ENCODE data around the gene LRRC51.

LRRC51 gene

GRCh38 chr11:72102946-72103753, 22.5 kb downstream of the LRRC51 start, which contains the start of gene LAMTOR1:
LAMTOR1 (minus strand) TSS chr11:72103297; CDS start chr11:72103224, 73 bp downstream.
- Histone ChIP-seq H3K9me3 (ENCODE audit: control insufficient read depth in 1 of 2, low read length in 2 of 2) (no peaks in the 10 kb centered on the region), H3K27me3 (ENCODE audit: control insufficient read depth in 1 of 2, insufficient read depth in 2 of 2, low read length in 2 of 2) (no peaks in the 10 kb centered on the region), H3K4me3 (ENCODE audit: low read depth in 1 of 2, low read length in 2 of 2) (peak within 1 kb of the TSS; percentile 91 to 93), H3K27ac (ENCODE audit: low read depth, low read length) (peak within 1 kb of the TSS; percentile 91), H3K36me3 (ENCODE audit: control insufficient read depth in 1 of 2, insufficient read depth in 2 of 2, low read length in 2 of 2) (peaks cover 13 to 36% of the 10 kb centered on the region in 2 donors), H3K4me1 (ENCODE audit: control insufficient read depth in 1 of 2, insufficient read depth in 2 of 2, low read length in 2 of 2) (peaks cover 35 to 40% of the 10 kb centered on the region in 2 donors), H3K9ac (ENCODE audit: low read depth in 1 of 2, low read length in 2 of 2) (peak within 1 kb of the TSS; percentile 91 to 99)

GRCh38 chr11:72103754-72104167, 23.1 kb downstream of the LRRC51 start:
- peaks cover 7 to 35% of the 10 kb centered on the region in 2 donors for H3K36me3 ChIP-seq (ENCODE audit: control insufficient read depth in 1 of 2, insufficient read depth in 2 of 2, low read length in 2 of 2)
- H3K9me3 ChIP-seq (ENCODE audit: control insufficient read depth in 1 of 2, low read length in 2 of 2): no peaks in the 10 kb centered on the region
- H3K4me3 ChIP-seq (ENCODE audit: low read depth in 1 of 2, low read length in 2 of 2): peak overlapping the region; percentile 68 to 71
- peaks cover 35 to 40% of the 10 kb centered on the region in 2 donors for H3K4me1 ChIP-seq (ENCODE audit: control insufficient read depth in 1 of 2, insufficient read depth in 2 of 2, low read length in 2 of 2)
- peak overlapping the region; percentile 36 to 73 for H3K9ac ChIP-seq (ENCODE audit: low read depth in 1 of 2, low read length in 2 of 2)
- no peaks in the 10 kb centered on the region for H3K27me3 ChIP-seq (ENCODE audit: control insufficient read depth in 1 of 2, insufficient read depth in 2 of 2, low read length in 2 of 2)
- H3K27ac ChIP-seq (ENCODE audit: low read depth, low read length): peak overlapping the region; percentile 75

GRCh38 chr11:72105888-72106287, 25.2 kb downstream of the LRRC51 start, which contains the start of gene TOMT:
TOMT (plus strand) TSS chr11:72105924; CDS start chr11:72105952, 28 bp downstream.
- no peaks in the 10 kb centered on the region for H3K27me3 ChIP-seq (ENCODE audit: control insufficient read depth in 1 of 2, insufficient read depth in 2 of 2, low read length in 2 of 2)
- H3K9me3 ChIP-seq (ENCODE audit: control insufficient read depth in 1 of 2, low read length in 2 of 2): no peaks in the 10 kb centered on the region
- H3K27ac ChIP-seq (ENCODE audit: low read depth, low read length): no peak within 1 kb of the TSS
- H3K4me1 ChIP-seq (ENCODE audit: control insufficient read depth in 1 of 2, insufficient read depth in 2 of 2, low read length in 2 of 2): peaks cover 24 to 26% of the 10 kb centered on the region in 2 donors
- H3K36me3 ChIP-seq (ENCODE audit: control insufficient read depth in 1 of 2, insufficient read depth in 2 of 2, low read length in 2 of 2): peaks cover 4 to 26% of the 10 kb centered on the region in 2 donors
- H3K9ac ChIP-seq (ENCODE audit: low read depth in 1 of 2, low read length in 2 of 2): no peak within 1 kb of the TSS
- no peak within 1 kb of the TSS for H3K4me3 ChIP-seq (ENCODE audit: low read depth in 1 of 2, low read length in 2 of 2)

- H3K36me3 ChIP-seq (ENCODE audit: control insufficient read depth in 1 of 2, insufficient read depth in 2 of 2, low read length in 2 of 2): peaks cover 0 to 23% of the 10 kb centered on the region in 2 donors
Observed at GRCh38 chr11:72111300-72112142, 30.9 kb downstream of the LRRC51 start.

DNA sequence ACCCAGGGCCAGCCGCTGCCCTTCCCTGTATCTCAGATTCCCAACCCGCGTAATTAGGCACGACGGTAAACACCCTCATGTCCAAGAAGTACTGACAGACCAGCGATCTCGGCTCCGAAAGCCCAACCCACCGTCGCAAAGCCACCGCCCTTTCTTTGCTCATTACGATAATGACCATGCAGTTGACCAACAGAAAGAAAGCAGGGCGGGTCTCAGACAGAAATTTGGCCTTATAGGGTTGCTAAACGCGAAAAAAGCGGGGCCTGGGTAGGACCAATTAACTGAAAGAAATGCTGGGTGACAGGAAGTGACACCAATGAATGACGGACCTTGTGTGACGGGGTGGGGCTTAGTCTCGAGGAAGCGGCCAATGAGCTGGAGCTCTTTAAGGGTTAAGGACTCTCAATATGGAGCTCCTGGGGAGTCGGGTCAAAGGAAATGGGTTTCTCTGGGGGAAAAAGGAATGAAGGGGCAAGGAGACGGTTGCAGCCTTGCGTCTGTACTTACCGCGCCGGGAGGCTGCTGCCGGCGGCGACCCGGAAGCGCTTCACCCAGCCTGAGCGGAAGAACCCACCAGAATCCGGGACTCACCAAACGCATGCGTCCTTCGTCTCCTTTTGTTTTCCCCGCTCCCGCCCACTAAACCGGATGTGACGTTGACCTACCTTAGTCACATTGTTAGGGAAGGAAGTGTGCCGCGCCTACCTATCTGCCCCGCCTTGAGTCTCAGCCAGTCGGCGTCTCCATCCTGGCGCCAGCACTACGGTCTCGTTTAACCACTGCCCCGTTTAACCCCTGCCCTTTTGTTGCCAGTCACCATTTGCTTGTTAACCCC, 31.7 kb downstream of the LRRC51 start, which contains the start of gene ANAPC15:
Gene ANAPC15 (minus strand): TSS at position 553 of the 835 bp plus-strand sequence. CDS start 1,419 bp downstream, outside the sequence.
- peak within 1 kb of the TSS; percentile 87 to 94 for H3K9ac ChIP-seq (ENCODE audit: low read depth in 1 of 2, low read length in 2 of 2)
- H3K36me3 ChIP-seq (ENCODE audit: control insufficient read depth in 1 of 2, insufficient read depth in 2 of 2, low read length in 2 of 2): peaks cover 0 to 21% of the 10 kb centered on the region in 2 donors
- H3K9me3 ChIP-seq (ENCODE audit: control insufficient read depth in 1 of 2, low read length in 2 of 2): no peaks in the 10 kb centered on the region
- peaks cover 9 to 12% of the 10 kb centered on the region in 2 donors for H3K4me1 ChIP-seq (ENCODE audit: control insufficient read depth in 1 of 2, insufficient read depth in 2 of 2, low read length in 2 of 2)
- H3K4me3 ChIP-seq (ENCODE audit: low read depth in 1 of 2, low read length in 2 of 2): peak within 1 kb of the TSS; percentile 81 to 88
- no peaks in the 10 kb centered on the region for H3K27me3 ChIP-seq (ENCODE audit: control insufficient read depth in 1 of 2, insufficient read depth in 2 of 2, low read length in 2 of 2)
- peak within 1 kb of the TSS; percentile 96 for H3K27ac ChIP-seq (ENCODE audit: low read depth, low read length)

More at GRCh38 chr11:72111300-72112142, 30.9 kb downstream of the LRRC51 start:
- H3K9me3 ChIP-seq (ENCODE audit: control insufficient read depth in 1 of 2, low read length in 2 of 2): no peaks in the 10 kb centered on the region
- no peaks in the 10 kb centered on the region for H3K27me3 ChIP-seq (ENCODE audit: control insufficient read depth in 1 of 2, insufficient read depth in 2 of 2, low read length in 2 of 2)
- H3K27ac ChIP-seq (ENCODE audit: low read depth, low read length): peak overlapping the region; percentile 96
- H3K4me1 ChIP-seq (ENCODE audit: control insufficient read depth in 1 of 2, insufficient read depth in 2 of 2, low read length in 2 of 2): peaks cover 9 to 12% of the 10 kb centered on the region in 2 donors
- peak overlapping the region; percentile 87 to 94 for H3K9ac ChIP-seq (ENCODE audit: low read depth in 1 of 2, low read length in 2 of 2)
- peak overlapping the region; percentile 81 to 88 for H3K4me3 ChIP-seq (ENCODE audit: low read depth in 1 of 2, low read length in 2 of 2)

GRCh38 chr11:72112978-72113808, 32.5 kb downstream of the LRRC51 start:
- H3K27me3 ChIP-seq (ENCODE audit: control insufficient read depth in 1 of 2, insufficient read depth in 2 of 2, low read length in 2 of 2): no peaks in the 10 kb centered on the region
- peaks cover 0 to 17% of the 10 kb centered on the region in 2 donors for H3K36me3 ChIP-seq (ENCODE audit: control insufficient read depth in 1 of 2, insufficient read depth in 2 of 2, low read length in 2 of 2)
- peak overlapping the region; percentile 81 to 88 for H3K4me3 ChIP-seq (ENCODE audit: low read depth in 1 of 2, low read length in 2 of 2)
- peak overlapping the region; percentile 86 to 94 for H3K9ac ChIP-seq (ENCODE audit: low read depth in 1 of 2, low read length in 2 of 2)
- H3K9me3 ChIP-seq (ENCODE audit: control insufficient read depth in 1 of 2, low read length in 2 of 2): no peaks in the 10 kb centered on the region
- H3K4me1 ChIP-seq (ENCODE audit: control insufficient read depth in 1 of 2, insufficient read depth in 2 of 2, low read length in 2 of 2): peaks cover 10 to 12% of the 10 kb centered on the region in 2 donors
- peak overlapping the region; percentile 95 for H3K27ac ChIP-seq (ENCODE audit: low read depth, low read length)

- H3K9me3 ChIP-seq (ENCODE audit: control insufficient read depth in 1 of 2, low read length in 2 of 2): no peaks in the 10 kb centered on the region
- no peak overlapping the region for H3K9ac ChIP-seq (ENCODE audit: low read depth in 1 of 2, low read length in 2 of 2)
- H3K36me3 ChIP-seq (ENCODE audit: control insufficient read depth in 1 of 2, insufficient read depth in 2 of 2, low read length in 2 of 2): peaks cover 0 to 8% of the 10 kb centered on the region in 2 donors
- H3K27me3 ChIP-seq (ENCODE audit: control insufficient read depth in 1 of 2, insufficient read depth in 2 of 2, low read length in 2 of 2): no peaks in the 10 kb centered on the region
- no peak overlapping the region for H3K27ac ChIP-seq (ENCODE audit: low read depth, low read length)
- no peak overlapping the region for H3K4me3 ChIP-seq (ENCODE audit: low read depth in 1 of 2, low read length in 2 of 2)
- peaks cover 12 to 17% of the 10 kb centered on the region in 2 donors for H3K4me1 ChIP-seq (ENCODE audit: control insufficient read depth in 1 of 2, insufficient read depth in 2 of 2, low read length in 2 of 2)
Observed at GRCh38 chr11:72114570-72114969, 33.9 kb downstream of the LRRC51 start.

DNA sequence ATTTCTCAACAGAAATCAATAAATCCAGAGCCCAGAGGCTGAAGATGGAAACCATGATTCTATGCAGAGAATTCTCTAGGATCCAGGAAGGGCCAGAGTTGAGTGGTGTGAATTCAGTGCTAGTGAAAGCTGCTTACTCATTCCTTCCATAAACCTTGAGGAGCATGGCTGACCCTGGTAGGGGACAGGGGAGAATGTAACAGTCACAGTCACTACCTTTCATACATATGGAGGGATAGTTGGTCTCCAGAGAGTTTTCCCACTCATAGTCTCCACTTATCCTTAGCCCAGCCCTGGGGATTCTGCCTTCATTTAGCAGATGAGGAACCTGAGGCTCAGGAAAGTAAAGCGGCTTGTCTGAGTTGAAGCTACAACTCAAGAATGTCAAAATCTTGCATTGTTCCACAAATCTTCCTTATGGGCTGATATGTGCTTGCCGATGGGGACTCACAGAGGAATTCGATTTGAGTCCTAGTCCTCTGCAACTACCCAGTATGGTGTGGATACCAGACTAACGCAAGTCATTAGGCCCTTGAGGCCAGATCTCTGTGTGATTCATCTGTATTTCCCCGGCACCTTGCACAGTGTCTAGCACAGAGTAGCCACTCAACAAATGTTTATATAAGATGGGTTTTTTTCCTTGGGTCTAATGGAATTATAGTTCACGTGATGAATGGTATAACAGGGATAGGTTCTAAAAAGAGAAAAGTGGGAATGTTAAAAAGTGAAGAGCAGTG, 35.5 kb downstream of the LRRC51 start:
- H3K27me3 ChIP-seq (ENCODE audit: control insufficient read depth in 1 of 2, insufficient read depth in 2 of 2, low read length in 2 of 2): no peaks in the 10 kb centered on the region
- H3K4me3 ChIP-seq (ENCODE audit: low read depth in 1 of 2, low read length in 2 of 2): no peak overlapping the region
- H3K9ac ChIP-seq (ENCODE audit: low read depth in 1 of 2, low read length in 2 of 2): no peak overlapping the region
- H3K36me3 ChIP-seq (ENCODE audit: control insufficient read depth in 1 of 2, insufficient read depth in 2 of 2, low read length in 2 of 2): no peaks in the 10 kb centered on the region
- no peaks in the 10 kb centered on the region for H3K9me3 ChIP-seq (ENCODE audit: control insufficient read depth in 1 of 2, low read length in 2 of 2)
- H3K4me1 ChIP-seq (ENCODE audit: control insufficient read depth in 1 of 2, insufficient read depth in 2 of 2, low read length in 2 of 2): peaks cover 11 to 14% of the 10 kb centered on the region in 2 donors
- H3K27ac ChIP-seq (ENCODE audit: low read depth, low read length): no peak overlapping the region
